ENCODE measurements around the gene SRPRB.

GRCh38 chr3:133779626-133780203 lies 25.9 kb upstream of the SRPRB start:
- TF ChIP-seq CTCF (conservative IDR thresholded peaks at IDR 0.05; ENCODE audit: low read depth in 2 of 2) (no peak), EZH2phosphoT487 (IDR thresholded peaks at IDR 0.05; ENCODE audit: unreplicated experiment) (no peak), JUNB (IDR thresholded peaks at IDR 0.05; ENCODE audit: unreplicated experiment) (no peak), REST (IDR thresholded peaks at IDR 0.05; ENCODE audit: unreplicated experiment) (no peak), STAT1 (IDR thresholded peaks at IDR 0.05; ENCODE audit: unreplicated experiment) (no peak), EZH2 (IDR thresholded peaks at IDR 0.05; ENCODE audit: low read depth, unreplicated experiment) (no peak), POLR2AphosphoS5 (IDR thresholded peaks at IDR 0.05; ENCODE audit: low read depth) (no peak), NANOG (IDR thresholded peaks at IDR 0.05; ENCODE audit: borderline replicate concordance) (no peak)
- TF ChIP-seq, protein P1, sequence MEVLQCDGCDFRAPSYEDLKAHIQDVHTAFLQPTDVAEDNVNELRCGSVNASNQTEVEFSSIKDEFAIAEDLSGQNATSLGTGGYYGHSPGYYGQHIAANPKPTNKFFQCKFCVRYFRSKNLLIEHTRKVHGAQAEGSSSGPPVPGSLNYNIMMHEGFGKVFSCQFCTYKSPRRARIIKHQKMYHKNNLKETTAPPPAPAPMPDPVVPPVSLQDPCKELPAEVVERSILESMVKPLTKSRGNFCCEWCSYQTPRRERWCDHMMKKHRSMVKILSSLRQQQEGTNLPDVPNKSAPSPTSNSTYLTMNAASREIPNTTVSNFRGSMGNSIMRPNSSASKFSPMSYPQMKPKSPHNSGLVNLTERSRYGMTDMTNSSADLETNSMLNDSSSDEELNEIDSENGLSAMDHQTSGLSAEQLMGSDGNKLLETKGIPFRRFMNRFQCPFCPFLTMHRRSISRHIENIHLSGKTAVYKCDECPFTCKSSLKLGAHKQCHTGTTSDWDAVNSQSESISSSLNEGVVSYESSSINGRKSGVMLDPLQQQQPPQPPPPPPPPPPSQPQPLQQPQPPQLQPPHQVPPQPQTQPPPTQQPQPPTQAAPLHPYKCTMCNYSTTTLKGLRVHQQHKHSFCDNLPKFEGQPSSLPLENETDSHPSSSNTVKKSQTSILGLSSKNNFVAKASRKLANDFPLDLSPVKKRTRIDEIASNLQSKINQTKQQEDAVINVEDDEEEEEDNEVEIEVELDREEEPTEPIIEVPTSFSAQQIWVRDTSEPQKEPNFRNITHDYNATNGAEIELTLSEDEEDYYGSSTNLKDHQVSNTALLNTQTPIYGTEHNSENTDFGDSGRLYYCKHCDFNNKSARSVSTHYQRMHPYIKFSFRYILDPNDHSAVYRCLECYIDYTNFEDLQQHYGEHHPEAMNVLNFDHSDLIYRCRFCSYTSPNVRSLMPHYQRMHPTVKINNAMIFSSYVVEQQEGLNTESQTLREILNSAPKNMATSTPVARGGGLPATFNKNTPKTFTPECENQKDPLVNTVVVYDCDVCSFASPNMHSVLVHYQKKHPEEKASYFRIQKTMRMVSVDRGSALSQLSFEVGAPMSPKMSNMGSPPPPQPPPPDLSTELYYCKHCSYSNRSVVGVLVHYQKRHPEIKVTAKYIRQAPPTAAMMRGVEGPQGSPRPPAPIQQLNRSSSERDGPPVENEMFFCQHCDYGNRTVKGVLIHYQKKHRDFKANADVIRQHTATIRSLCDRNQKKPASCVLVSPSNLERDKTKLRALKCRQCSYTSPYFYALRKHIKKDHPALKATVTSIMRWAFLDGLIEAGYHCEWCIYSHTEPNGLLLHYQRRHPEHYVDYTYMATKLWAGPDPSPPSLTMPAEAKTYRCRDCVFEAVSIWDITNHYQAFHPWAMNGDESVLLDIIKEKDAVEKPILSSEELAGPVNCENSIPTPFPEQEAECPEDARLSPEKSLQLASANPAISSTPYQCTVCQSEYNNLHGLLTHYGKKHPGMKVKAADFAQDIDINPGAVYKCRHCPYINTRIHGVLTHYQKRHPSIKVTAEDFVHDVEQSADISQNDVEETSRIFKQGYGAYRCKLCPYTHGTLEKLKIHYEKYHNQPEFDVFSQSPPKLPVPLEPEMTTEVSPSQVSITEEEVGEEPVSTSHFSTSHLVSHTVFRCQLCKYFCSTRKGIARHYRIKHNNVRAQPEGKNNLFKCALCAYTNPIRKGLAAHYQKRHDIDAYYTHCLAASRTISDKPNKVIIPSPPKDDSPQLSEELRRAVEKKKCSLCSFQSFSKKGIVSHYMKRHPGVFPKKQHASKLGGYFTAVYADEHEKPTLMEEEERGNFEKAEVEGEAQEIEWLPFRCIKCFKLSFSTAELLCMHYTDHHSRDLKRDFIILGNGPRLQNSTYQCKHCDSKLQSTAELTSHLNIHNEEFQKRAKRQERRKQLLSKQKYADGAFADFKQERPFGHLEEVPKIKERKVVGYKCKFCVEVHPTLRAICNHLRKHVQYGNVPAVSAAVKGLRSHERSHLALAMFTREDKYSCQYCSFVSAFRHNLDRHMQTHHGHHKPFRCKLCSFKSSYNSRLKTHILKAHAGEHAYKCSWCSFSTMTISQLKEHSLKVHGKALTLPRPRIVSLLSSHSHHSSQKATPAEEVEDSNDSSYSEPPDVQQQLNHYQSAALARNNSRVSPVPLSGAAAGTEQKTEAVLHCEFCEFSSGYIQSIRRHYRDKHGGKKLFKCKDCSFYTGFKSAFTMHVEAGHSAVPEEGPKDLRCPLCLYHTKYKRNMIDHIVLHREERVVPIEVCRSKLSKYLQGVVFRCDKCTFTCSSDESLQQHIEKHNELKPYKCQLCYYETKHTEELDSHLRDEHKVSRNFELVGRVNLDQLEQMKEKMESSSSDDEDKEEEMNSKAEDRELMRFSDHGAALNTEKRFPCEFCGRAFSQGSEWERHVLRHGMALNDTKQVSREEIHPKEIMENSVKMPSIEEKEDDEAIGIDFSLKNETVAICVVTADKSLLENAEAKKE (CRISPR knock-in tag; IDR thresholded peaks at IDR 0.05), result no peak
